HG02642 (cell line): Measurements from ENCODE around the gene CCDC66.

Experiments used
- ATAC-seq: cut with Tn5 transposase; IDR thresholded peaks from one replicate; pipeline ENCODE4 v1.9.1; 2021; ENCODE audit warnings: mild to moderate bottlenecking; ENCODE audit not compliant: unreplicated experiment, poor library complexity

Gene CCDC66

GRCh38 chr3:56620371-56620770 is 63.4 kb downstream of the CCDC66 start:
- no peak for ATAC-seq

GRCh38 chr3:56621681-56622080 is 64.7 kb downstream of the CCDC66 start:
- no peak for ATAC-seq

GRCh38 chr3:56622381-56622780 is 65.4 kb downstream of the CCDC66 start:
- no peak for ATAC-seq

GRCh38 chr3:56624725-56625124 is 67.8 kb downstream of the CCDC66 start:
- no peak for ATAC-seq

- ATAC-seq: no peak
These were observed 72.1 kb downstream of the CCDC66 start for GRCh38 chr3:56629047-56629446.

GRCh38 chr3:56629451-56629850 is 72.5 kb downstream of the CCDC66 start:
- no peak for ATAC-seq

GRCh38 chr3:56630966-56631365 is 74.0 kb downstream of the CCDC66 start:
- no peak for ATAC-seq

- ATAC-seq: no peak
These were observed 76.2 kb downstream of the CCDC66 start for GRCh38 chr3:56633181-56633580.

- no peak for ATAC-seq
These were observed 76.9 kb downstream of the CCDC66 start for GRCh38 chr3:56633602-56634535.

- ATAC-seq: no peak
These were observed 88.4 kb downstream of the CCDC66 start for GRCh38 chr3:56645407-56645806.

GRCh38 chr3:56654460-56654859 is 97.5 kb downstream of the CCDC66 start:
- ATAC-seq: no peak

GRCh38 chr3:56655709-56656108 is 98.7 kb downstream of the CCDC66 start:
- no peak for ATAC-seq

- no peak for ATAC-seq
These were observed 107.8 kb downstream of the CCDC66 start for GRCh38 chr3:56664823-56665222.

- no peak for ATAC-seq
These were observed 111.1 kb downstream of the CCDC66 start for GRCh38 chr3:56667973-56668579.
